H54 (cell line): ENCODE data around the gene CAMKK2.
"Not testable (repeated sequence)": the region's sequence is repeated elsewhere in the genome, so short reads cannot be mapped to it uniquely, and the experiment has no call there.

ENCODE experiments used
- DNase-seq: peaks from one replicate; pipeline ENCODE4 v3.0.0; 2011; ENCODE audit warnings: low spot score, mixed read lengths; ENCODE audit not compliant: insufficient read length
- FAIRE-seq: peaks from 3 replicates; lab custom pipeline; 2011; peaks lifted over from hg19 to GRCh38; lab: Jason Lieb, UNC
- POLR2A ChIP-seq: IDR thresholded peaks from 2 replicates; pipeline ENCODE4 v1.6.1; 2011; ENCODE audit warnings: low read depth, mild to moderate bottlenecking, low read length

The CAMKK2 gene

DNA sequence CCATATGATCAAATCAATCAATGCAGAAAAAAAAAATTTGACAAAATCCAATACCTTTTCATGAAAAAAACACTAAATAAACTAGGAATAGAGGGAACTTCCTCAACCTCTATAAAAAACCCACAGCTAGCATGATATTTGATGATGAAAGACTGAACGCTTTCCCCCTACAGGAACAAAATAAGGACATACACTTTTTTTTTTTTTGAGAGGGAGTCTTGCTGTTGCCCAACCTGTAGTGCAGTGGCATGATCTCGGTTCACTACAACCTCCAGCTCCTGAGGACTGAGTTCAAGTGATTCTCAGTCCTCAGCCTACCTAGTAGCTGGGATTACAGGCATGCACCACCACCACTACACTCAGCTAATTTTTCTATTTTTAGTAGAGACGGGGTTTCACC, 17.9 kb upstream of the CAMKK2 start:
- no peak for TF ChIP-seq POLR2A
- DNase-seq: no peak
- FAIRE-seq: no peak

- FAIRE-seq, DNase-seq: not testable (repeated sequence)
Observed at GRCh38 chr12:121310231-121310630, 13.7 kb upstream of the CAMKK2 start.

DNA sequence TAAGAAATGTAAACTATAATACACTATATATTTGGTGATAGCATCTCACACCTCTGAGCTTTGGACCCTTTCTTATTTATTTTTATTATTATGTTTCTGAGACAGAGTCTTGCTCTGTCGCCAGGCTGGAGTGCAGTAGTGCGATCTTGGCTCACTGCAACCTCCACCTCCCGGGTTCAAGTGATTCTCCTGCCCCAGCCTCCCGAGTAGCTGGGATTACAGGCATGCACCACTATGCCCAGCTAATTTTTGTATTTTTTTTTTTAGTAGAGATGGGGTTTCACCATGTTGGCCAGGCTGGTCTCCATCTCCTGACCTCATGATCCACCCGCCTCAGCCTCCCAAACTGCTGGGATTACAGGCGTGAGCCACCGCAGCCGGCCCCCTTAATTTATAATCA, 10.9 kb upstream of the CAMKK2 start:
- DNase-seq, FAIRE-seq: not testable (repeated sequence)

- no peak for FAIRE-seq
- DNase-seq: no peak
- no peak for TF ChIP-seq POLR2A
Observed at GRCh38 chr12:121304306-121304705, 7.8 kb upstream of the CAMKK2 start.

DNA sequence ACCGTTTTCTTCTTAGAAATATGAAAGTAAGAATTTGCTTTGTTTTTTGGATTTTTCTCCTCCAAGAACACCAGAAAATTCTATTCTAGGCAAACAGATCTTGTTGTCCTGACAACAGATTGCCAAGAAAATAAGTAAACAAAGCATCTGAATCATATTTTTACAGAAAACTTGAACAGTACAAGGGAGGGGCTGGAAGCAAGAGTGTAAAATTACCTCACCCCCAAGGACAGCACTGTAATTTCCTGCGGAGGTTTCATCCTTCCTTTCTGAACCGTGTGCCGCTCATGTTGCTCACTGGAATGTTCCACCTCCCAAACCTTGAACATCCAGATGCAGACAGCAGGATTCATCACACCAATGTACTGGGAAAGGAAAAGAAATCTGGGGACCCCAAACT, 5.4 kb upstream of the CAMKK2 start:
- no peak for TF ChIP-seq POLR2A
- DNase-seq (no peak), FAIRE-seq (no peak)

- DNase-seq: no peak
- FAIRE-seq: no peak
- no peak for TF ChIP-seq POLR2A
Observed at GRCh38 chr12:121300083-121300819, 3.7 kb upstream of the CAMKK2 start.

DNA sequence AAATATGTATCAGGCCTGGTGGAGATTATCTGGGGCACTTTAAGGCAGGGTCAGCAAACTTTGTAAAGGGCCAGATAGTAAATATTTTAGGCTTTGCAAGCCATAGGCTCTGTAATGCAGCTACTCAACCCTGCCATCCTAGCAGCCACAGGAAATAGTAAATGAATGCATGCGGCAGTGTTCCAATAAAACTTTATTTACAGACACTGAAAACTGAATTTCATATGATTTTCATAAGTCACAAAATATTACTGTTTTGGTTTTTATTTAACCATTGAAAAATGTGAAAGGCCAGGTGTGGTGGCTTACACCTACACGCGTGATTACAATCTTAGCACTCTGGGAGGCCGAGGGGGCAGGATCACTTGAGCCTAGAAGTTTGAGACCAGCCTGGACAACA, 3.2 kb upstream of the CAMKK2 start:
- TF ChIP-seq POLR2A: no peak
- FAIRE-seq (no peak), DNase-seq (no peak)

GRCh38 chr12:121298411-121298810, 1.9 kb upstream of the CAMKK2 start:
- FAIRE-seq, DNase-seq: not testable (repeated sequence)

DNA sequence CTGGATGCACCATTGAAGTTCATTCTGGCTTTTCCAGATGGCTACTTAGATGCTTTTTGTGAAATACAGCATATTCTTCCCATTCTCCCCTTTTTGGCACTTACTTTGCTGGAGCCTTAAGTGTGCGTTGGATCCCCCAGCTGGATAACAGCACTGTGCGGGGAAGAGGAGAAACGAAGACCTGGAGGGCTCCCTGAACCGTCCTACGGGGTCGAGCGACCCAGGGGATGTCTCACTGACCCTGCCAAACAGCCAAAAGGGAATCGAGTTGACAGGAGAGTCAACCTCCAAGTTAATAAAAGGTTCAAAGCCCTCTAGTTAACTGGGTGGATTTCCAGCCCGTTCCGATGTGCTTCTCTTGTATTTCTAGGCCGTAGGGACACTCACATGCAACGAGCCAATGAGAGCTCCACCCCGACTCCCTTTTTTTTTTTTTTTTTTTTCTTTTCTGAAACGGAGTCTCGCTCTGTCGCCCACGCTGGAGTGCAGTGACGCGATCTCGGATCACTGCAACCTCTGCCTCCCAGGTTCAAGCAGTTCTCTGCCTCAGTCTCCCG, 1.0 kb upstream of the CAMKK2 start:
- no peak for TF ChIP-seq POLR2A
- no peak for DNase-seq
- FAIRE-seq: no peak

DNA sequence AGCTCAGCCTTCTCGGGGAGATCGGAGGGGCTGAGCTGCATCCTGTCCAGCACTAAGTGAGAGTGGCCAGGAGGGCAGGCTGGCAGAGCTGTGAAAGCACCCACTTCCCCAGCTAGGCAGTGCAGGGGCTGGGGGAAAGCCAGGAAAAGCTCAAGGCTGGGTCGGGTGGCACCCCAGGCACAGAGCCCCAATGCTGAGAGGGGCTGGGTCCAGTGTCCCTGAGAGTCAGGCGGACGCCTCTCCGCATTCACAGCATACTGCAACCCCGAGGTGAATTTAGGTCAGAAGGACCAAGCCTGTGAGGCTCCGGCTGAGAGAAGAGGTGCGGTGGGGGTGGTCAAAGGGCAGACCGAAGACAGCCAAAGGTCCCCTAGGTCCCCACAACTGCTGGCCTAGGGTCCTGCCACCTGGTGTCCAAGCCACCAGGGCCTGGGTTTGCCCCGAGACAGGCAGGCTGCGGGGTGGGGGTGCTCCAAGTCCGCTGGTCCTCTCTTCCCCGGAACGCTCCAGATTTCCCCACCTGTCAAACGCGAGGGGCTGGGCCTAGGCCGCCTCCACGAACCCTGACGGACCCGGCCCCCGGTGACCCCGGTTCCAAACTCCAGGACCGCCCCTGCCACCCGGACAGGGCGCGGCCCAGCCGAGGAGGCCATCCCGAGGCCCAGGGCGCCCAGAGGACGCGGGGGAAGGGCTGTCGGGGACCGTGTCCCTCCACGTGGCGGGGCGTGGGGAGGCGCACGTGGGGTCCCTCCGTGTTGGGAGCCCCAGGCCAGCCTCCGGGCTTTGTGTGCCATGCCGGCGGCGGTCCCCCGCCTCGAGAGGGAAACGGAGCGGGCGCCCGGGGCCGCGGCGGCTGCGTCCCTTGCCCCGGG, 527 bp downstream of the CAMKK2 start:
- DNase-seq (peak; percentile 36), FAIRE-seq (no peak)
- TF ChIP-seq POLR2A: no peak

GRCh38 chr12:121295116-121295745, 1.3 kb downstream of the CAMKK2 start:
- DNase-seq: no peak
- no peak for TF ChIP-seq POLR2A
- FAIRE-seq: no peak

GRCh38 chr12:121294151-121294889, 2.2 kb downstream of the CAMKK2 start:
- DNase-seq (no peak), FAIRE-seq (no peak)
- TF ChIP-seq POLR2A: no peak

DNA sequence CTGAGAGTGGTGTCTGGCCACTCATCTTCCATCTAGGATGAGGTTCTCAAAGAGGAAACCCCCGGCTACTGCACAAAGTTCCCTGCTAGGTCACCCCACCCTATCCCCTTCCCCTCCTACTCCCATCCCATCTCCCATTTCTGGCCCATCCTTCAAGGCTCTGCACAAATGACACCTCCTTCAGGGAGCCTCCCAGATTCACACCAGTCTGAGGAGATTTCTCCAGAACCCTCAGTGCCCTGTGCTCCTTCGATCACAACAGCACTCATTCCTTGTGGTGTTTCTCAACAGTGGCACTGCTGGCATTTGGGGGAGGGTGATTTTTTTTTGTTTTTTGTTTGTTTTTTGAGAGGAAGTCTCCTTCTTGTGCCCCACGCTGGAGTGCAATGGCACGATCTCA, 2.9 kb downstream of the CAMKK2 start:
- TF ChIP-seq POLR2A: no peak
- no peak for DNase-seq
- FAIRE-seq: no peak
